ENCODE measurements around the gene BACE1. TPM values are rescaled to one million over a fixed set of nuclear protein-coding genes. Genes with fewer than 3 reads are reported as not detected.

The BACE1 gene
- total and polyA plus RNA-seq, 2 experiments from 2014 or later = 2.4 to 7.2 TPM

DNA sequence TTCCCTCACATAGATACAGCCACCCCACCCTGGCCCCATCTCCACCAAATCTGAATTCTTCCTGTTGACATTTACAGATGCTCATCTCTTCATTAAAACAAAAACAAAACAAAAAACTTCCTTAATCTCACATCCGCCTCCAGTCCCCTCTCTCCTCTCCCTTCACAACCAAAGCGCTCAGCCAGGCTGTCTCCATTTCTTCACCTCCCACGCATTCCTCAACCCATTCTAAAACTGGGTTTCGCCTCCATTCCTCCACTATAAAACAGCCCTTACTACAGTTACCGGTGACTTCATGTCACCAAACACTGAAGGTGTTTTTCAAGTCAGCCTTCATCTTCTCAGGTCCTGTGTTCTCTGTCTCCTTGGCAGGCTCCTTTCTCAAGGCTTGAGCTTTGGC is 15.3 kb downstream of the BACE1 start:
- peak overlapping the region; percentile 11; the same call in 1 of the 3 replicates for H3K4me3 Mint-ChIP-seq
- no peaks in the 10 kb centered on the region for H3K36me3 Mint-ChIP-seq (ENCODE audit: low read depth)
- Histone ChIP-seq H4K20me1 (replicated peaks; ENCODE audit: insufficient read depth) (no peaks in the 10 kb centered on the region; the same call in 1 of the 2 replicates), H3K79me2 (replicated peaks; ENCODE audit: insufficient read depth) (no peaks in the 10 kb centered on the region), H3K4me2 (peak overlapping the region; percentile 60; the same call in 1 of the 2 replicates), H3K4me1 (ENCODE audit: insufficient read depth) (peaks cover 34% of the 10 kb centered on the region), H3K36me3 (ENCODE audit: insufficient read depth) (no peaks in the 10 kb centered on the region), H2AFZ (peak overlapping the region; percentile 40; the same call in 1 of the 2 replicates), H3K27ac (ENCODE audit: low read depth) (peak overlapping the region; percentile 10; the same call in 1 of the 2 replicates), H3F3A (replicated peaks; ENCODE audit: low read depth) (no peaks in the 10 kb centered on the region), H3K4me3 (no peak overlapping the region), H3K9me2 (ENCODE audit: insufficient read depth) (no peaks in the 10 kb centered on the region), H3K27me3 (ENCODE audit: insufficient read depth) (no peaks in the 10 kb centered on the region)
- no peak for DNase-seq (ENCODE audit: low spot score)
- no peak for TF ChIP-seq EZH2 (IDR thresholded peaks at IDR 0.05; ENCODE audit: low read depth, unreplicated experiment)
- no peak for TF ChIP-seq EZH2phosphoT487 (IDR thresholded peaks at IDR 0.05; ENCODE audit: unreplicated experiment)
- TF ChIP-seq STAT1 (IDR thresholded peaks at IDR 0.05; ENCODE audit: unreplicated experiment) = no peak
- TF ChIP-seq POLR2AphosphoS5 (IDR thresholded peaks at IDR 0.05; ENCODE audit: low read depth) = no peak
- TF ChIP-seq ZNF331 (CRISPR knock-in tag; IDR thresholded peaks at IDR 0.05; ENCODE audit: low read depth) = no peak
- TF ChIP-seq, protein P1, sequence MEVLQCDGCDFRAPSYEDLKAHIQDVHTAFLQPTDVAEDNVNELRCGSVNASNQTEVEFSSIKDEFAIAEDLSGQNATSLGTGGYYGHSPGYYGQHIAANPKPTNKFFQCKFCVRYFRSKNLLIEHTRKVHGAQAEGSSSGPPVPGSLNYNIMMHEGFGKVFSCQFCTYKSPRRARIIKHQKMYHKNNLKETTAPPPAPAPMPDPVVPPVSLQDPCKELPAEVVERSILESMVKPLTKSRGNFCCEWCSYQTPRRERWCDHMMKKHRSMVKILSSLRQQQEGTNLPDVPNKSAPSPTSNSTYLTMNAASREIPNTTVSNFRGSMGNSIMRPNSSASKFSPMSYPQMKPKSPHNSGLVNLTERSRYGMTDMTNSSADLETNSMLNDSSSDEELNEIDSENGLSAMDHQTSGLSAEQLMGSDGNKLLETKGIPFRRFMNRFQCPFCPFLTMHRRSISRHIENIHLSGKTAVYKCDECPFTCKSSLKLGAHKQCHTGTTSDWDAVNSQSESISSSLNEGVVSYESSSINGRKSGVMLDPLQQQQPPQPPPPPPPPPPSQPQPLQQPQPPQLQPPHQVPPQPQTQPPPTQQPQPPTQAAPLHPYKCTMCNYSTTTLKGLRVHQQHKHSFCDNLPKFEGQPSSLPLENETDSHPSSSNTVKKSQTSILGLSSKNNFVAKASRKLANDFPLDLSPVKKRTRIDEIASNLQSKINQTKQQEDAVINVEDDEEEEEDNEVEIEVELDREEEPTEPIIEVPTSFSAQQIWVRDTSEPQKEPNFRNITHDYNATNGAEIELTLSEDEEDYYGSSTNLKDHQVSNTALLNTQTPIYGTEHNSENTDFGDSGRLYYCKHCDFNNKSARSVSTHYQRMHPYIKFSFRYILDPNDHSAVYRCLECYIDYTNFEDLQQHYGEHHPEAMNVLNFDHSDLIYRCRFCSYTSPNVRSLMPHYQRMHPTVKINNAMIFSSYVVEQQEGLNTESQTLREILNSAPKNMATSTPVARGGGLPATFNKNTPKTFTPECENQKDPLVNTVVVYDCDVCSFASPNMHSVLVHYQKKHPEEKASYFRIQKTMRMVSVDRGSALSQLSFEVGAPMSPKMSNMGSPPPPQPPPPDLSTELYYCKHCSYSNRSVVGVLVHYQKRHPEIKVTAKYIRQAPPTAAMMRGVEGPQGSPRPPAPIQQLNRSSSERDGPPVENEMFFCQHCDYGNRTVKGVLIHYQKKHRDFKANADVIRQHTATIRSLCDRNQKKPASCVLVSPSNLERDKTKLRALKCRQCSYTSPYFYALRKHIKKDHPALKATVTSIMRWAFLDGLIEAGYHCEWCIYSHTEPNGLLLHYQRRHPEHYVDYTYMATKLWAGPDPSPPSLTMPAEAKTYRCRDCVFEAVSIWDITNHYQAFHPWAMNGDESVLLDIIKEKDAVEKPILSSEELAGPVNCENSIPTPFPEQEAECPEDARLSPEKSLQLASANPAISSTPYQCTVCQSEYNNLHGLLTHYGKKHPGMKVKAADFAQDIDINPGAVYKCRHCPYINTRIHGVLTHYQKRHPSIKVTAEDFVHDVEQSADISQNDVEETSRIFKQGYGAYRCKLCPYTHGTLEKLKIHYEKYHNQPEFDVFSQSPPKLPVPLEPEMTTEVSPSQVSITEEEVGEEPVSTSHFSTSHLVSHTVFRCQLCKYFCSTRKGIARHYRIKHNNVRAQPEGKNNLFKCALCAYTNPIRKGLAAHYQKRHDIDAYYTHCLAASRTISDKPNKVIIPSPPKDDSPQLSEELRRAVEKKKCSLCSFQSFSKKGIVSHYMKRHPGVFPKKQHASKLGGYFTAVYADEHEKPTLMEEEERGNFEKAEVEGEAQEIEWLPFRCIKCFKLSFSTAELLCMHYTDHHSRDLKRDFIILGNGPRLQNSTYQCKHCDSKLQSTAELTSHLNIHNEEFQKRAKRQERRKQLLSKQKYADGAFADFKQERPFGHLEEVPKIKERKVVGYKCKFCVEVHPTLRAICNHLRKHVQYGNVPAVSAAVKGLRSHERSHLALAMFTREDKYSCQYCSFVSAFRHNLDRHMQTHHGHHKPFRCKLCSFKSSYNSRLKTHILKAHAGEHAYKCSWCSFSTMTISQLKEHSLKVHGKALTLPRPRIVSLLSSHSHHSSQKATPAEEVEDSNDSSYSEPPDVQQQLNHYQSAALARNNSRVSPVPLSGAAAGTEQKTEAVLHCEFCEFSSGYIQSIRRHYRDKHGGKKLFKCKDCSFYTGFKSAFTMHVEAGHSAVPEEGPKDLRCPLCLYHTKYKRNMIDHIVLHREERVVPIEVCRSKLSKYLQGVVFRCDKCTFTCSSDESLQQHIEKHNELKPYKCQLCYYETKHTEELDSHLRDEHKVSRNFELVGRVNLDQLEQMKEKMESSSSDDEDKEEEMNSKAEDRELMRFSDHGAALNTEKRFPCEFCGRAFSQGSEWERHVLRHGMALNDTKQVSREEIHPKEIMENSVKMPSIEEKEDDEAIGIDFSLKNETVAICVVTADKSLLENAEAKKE (CRISPR knock-in tag; IDR thresholded peaks at IDR 0.05) = no peak
- no peaks in the 10 kb centered on the region for H3K9me3 Mint-ChIP-seq
- no peak for ATAC-seq
- no peak overlapping the region for H3K27ac Mint-ChIP-seq
- H3K4me1 Mint-ChIP-seq = peaks cover 41% of the 10 kb centered on the region
- H3K27me3 Mint-ChIP-seq (ENCODE audit: insufficient read depth, low read depth, poor library complexity) = peaks cover 25% of the 10 kb centered on the region

DNA sequence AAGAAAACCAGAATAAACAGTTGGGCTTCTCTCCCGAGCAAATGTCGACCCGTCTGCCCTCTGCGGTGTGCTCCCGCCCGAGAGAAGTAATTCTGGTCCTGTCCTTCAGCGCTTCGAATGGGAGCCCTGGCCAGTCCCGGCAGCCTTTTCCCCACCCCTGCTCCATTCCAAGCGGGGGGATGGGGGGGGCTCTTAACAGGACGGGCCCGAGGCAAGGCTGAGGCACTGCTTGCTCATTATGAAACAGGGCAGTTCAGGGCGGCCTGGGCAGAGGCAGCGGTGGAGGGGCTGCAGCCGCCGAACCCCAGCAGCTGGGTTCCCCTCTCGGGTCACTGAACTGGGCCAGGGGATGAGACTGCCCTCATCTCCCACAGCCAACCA is 15.8 kb downstream of the BACE1 start:
- H3K4me2 ChIP-seq = peak overlapping the region; percentile 60; the same call in 1 of the 2 replicates
- H2AFZ ChIP-seq = peak overlapping the region; percentile 40; the same call in 1 of the 2 replicates
- no peaks in the 10 kb centered on the region for H3K79me2 ChIP-seq (replicated peaks; ENCODE audit: insufficient read depth)
- Mint-ChIP-seq H3K27ac (no peak overlapping the region; the same call in 1 of the 2 replicates), H3K9me3 (no peaks in the 10 kb centered on the region), H3K4me1 (peaks cover 41% of the 10 kb centered on the region), H3K27me3 (ENCODE audit: insufficient read depth, low read depth, poor library complexity) (peaks cover 25% of the 10 kb centered on the region), H3K36me3 (ENCODE audit: low read depth) (no peaks in the 10 kb centered on the region), H3K4me3 (peak overlapping the region; percentile 13; the same call in 1 of the 3 replicates)
- DNase-seq (ENCODE audit: low spot score) = peak; percentile 63
- no peak overlapping the region for H3K27ac ChIP-seq (ENCODE audit: low read depth)
- H3K4me3 ChIP-seq = no peak overlapping the region
- no peaks in the 10 kb centered on the region for H3K36me3 ChIP-seq (ENCODE audit: insufficient read depth)
- TF ChIP-seq EZH2 (IDR thresholded peaks at IDR 0.05; ENCODE audit: low read depth, unreplicated experiment) = no peak
- no peak for TF ChIP-seq POLR2AphosphoS5 (IDR thresholded peaks at IDR 0.05; ENCODE audit: low read depth)
- H3K4me1 ChIP-seq (ENCODE audit: insufficient read depth) = peaks cover 34% of the 10 kb centered on the region
- no peaks in the 10 kb centered on the region; the same call in 1 of the 2 replicates for H4K20me1 ChIP-seq (replicated peaks; ENCODE audit: insufficient read depth)
- no peaks in the 10 kb centered on the region for H3K9me2 ChIP-seq (ENCODE audit: insufficient read depth)
- no peaks in the 10 kb centered on the region for H3F3A ChIP-seq (replicated peaks; ENCODE audit: low read depth)
- peak; percentile 67 for ATAC-seq
- H3K27me3 ChIP-seq (ENCODE audit: insufficient read depth) = no peaks in the 10 kb centered on the region

Measured in GM23338 (cell line).